Prostate gland (tissue), 2 donors: ENCODE results near the gene CYP46A1.

Source experiments
- POLR2A ChIP-seq: fragments of 450-650 bp; IDR thresholded peaks from one replicate; pipeline ENCODE4 v1.6.1; 2016; ENCODE audit warnings: antibody characterized with exemption, mild to moderate bottlenecking
- TF ChIP-seq, protein P1 (sequence below), 4 experiments: fragments of 200-600 bp in 2 of 4; fragments of 450-650 bp in 2 of 4; sonication (generic) in 2 of 4; IDR thresholded peaks; 1 replicate in 3 of 4; 2 replicates in 1 of 4; pipeline ENCODE4 v1.5.1; 2016 to 2019; ENCODE audit warnings: antibody characterized with exemption in 4 of 4, mild to moderate bottlenecking in 2 of 4, moderate library complexity in 2 of 4

DNA sequence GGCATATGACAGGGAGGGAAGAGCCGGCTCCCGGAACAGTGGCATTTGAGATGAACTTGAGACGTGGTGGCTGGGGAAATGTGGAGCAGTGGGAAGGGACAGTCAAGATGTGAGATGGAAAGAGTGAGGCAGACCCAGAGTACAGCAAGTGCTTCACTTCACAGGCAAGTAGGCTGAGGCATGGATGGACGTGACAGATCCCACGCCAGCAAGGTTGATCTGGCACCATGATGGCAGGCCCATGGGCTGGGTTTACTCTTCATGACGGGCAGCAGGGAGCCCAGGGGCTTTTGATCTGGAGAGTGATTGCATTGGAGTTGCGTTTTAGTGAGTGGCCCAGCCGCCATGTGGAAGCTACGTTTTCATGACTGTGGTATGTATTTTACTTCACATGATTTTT is 91.3 kb downstream of the CYP46A1 start:
- TF ChIP-seq, protein P1, sequence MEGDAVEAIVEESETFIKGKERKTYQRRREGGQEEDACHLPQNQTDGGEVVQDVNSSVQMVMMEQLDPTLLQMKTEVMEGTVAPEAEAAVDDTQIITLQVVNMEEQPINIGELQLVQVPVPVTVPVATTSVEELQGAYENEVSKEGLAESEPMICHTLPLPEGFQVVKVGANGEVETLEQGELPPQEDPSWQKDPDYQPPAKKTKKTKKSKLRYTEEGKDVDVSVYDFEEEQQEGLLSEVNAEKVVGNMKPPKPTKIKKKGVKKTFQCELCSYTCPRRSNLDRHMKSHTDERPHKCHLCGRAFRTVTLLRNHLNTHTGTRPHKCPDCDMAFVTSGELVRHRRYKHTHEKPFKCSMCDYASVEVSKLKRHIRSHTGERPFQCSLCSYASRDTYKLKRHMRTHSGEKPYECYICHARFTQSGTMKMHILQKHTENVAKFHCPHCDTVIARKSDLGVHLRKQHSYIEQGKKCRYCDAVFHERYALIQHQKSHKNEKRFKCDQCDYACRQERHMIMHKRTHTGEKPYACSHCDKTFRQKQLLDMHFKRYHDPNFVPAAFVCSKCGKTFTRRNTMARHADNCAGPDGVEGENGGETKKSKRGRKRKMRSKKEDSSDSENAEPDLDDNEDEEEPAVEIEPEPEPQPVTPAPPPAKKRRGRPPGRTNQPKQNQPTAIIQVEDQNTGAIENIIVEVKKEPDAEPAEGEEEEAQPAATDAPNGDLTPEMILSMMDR (IDR thresholded peaks at IDR 0.05) = no peak
- TF ChIP-seq POLR2A = no peak
